Measurements from ENCODE around the gene HRH3. TPM values are rescaled to one million over a fixed set of nuclear protein-coding genes. Genes with fewer than 3 reads are reported as not detected.

The HRH3 gene
- total RNA-seq, 1 experiment from 2014 or later: not detected

DNA sequence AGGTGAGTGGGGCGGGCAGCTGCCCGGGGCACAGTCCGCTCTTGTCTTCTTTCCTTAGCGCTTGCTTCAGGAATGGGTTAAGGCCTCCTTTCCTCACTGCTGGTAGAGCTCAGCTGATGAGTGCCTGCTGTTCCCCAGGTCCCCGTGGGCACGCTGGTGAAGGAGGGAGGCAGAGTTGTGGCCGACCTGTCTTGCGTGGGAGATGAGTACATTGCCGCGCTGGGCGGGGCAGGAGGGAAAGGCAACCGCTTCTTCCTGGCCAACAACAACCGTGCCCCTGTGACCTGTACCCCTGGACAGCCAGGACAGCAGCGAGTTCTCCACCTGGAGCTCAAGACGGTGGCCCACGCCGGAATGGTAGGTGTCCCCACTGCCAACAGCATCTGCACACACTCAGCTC lies 21.6 kb downstream of the HRH3 start:
- intact Hi-C loops (cut with micrococcal nuclease; ENCODE audit: unreplicated experiment): no loop called here
- H3K4me2 ChIP-seq: no peak overlapping the region
- H3K27me3 ChIP-seq (ENCODE audit: insufficient read depth, low read depth): no peaks in the 10 kb centered on the region
- H3K9me3 ChIP-seq (ENCODE audit: insufficient read depth, low read depth): no peaks in the 10 kb centered on the region
- peaks cover 10% of the 10 kb centered on the region; the same call in 1 of the 2 replicates for H3K36me3 ChIP-seq (ENCODE audit: low read depth)
- H3K9me2 ChIP-seq (ENCODE audit: insufficient read depth): no peaks in the 10 kb centered on the region
- H4K20me1 ChIP-seq (ENCODE audit: insufficient read depth): peaks cover 5% of the 10 kb centered on the region; the same call in 1 of the 2 replicates
- no peak overlapping the region for H3K4me3 ChIP-seq
- ChIA-PET POLR2A (ENCODE audit: unreplicated experiment) (no interaction called here), CTCF (interaction anchor here (0.6 kb wide), 1 partner anchor 104 kb away, joined by 3 read pairs; no protein-coding TSS in a partner anchor)
- no peaks in the 10 kb centered on the region for H3K79me2 ChIP-seq (ENCODE audit: low read depth)
- H3K27ac ChIP-seq: no peak overlapping the region
- DNase-seq: no peak
- peaks cover 5% of the 10 kb centered on the region; the same call in 1 of the 2 replicates for H3F3A ChIP-seq (ENCODE audit: insufficient read depth, low read depth)
- H2AFZ ChIP-seq: no peak overlapping the region
- H3K4me1 ChIP-seq (replicated peaks; ENCODE audit: insufficient read depth): no peaks in the 10 kb centered on the region
- BruUV-seq (replicated peaks): no TSS peak
- TF ChIP-seq EZH2 (IDR thresholded peaks at IDR 0.05; ENCODE audit: low read depth): no peak
- TF ChIP-seq, protein P1, sequence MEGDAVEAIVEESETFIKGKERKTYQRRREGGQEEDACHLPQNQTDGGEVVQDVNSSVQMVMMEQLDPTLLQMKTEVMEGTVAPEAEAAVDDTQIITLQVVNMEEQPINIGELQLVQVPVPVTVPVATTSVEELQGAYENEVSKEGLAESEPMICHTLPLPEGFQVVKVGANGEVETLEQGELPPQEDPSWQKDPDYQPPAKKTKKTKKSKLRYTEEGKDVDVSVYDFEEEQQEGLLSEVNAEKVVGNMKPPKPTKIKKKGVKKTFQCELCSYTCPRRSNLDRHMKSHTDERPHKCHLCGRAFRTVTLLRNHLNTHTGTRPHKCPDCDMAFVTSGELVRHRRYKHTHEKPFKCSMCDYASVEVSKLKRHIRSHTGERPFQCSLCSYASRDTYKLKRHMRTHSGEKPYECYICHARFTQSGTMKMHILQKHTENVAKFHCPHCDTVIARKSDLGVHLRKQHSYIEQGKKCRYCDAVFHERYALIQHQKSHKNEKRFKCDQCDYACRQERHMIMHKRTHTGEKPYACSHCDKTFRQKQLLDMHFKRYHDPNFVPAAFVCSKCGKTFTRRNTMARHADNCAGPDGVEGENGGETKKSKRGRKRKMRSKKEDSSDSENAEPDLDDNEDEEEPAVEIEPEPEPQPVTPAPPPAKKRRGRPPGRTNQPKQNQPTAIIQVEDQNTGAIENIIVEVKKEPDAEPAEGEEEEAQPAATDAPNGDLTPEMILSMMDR (conservative IDR thresholded peaks at IDR 0.05): no peak

DNA sequence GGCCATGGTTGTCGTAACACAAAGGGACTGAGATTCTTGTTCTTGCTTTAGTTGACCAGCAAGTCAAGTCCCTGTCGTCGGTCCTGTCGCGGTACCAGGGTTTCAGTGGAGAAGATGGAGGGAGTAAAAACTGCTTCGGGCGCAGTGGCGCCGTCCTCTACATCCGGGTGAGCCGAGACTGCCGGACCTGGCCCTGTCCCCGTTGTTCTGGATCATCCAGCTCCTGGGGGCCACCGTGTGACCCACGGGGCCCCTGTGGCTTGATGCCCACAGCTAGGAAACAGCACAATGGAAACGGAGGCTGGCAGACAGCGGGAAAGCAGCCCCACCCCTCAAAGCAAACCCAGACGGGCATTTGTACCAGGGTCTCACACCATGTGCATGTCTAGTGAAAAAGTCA lies 22.3 kb downstream of the HRH3 start:
- intact Hi-C loops (cut with micrococcal nuclease; ENCODE audit: unreplicated experiment): no loop called here
- Histone ChIP-seq H3K27ac (no peak overlapping the region), H3K27me3 (ENCODE audit: insufficient read depth, low read depth) (no peaks in the 10 kb centered on the region), H3K79me2 (ENCODE audit: low read depth) (no peaks in the 10 kb centered on the region), H3K9me3 (ENCODE audit: insufficient read depth, low read depth) (no peaks in the 10 kb centered on the region), H3K4me3 (no peak overlapping the region), H3F3A (ENCODE audit: insufficient read depth, low read depth) (0 out of 2 replicates have a peak, but pooled peaks cover 5% of the 10 kb centered on the region), H4K20me1 (ENCODE audit: insufficient read depth) (peaks cover 12% of the 10 kb centered on the region; the same call in 1 of the 2 replicates), H3K36me3 (ENCODE audit: low read depth) (peaks cover 10% of the 10 kb centered on the region; the same call in 1 of the 2 replicates), H2AFZ (no peak overlapping the region), H3K9me2 (ENCODE audit: insufficient read depth) (no peaks in the 10 kb centered on the region), H3K4me1 (replicated peaks; ENCODE audit: insufficient read depth) (no peaks in the 10 kb centered on the region), H3K4me2 (no peak overlapping the region)
- ChIA-PET CTCF (no interaction called here), POLR2A (ENCODE audit: unreplicated experiment) (interaction anchor here (0.6 kb wide), 1 partner anchor 596 kb away, joined by 3 read pairs; no protein-coding TSS in a partner anchor)
- no peak for DNase-seq
- BruUV-seq (replicated peaks): no TSS peak
- TF ChIP-seq, protein P1 (conservative IDR thresholded peaks at IDR 0.05): no peak
- TF ChIP-seq EZH2 (IDR thresholded peaks at IDR 0.05; ENCODE audit: low read depth): no peak

DNA sequence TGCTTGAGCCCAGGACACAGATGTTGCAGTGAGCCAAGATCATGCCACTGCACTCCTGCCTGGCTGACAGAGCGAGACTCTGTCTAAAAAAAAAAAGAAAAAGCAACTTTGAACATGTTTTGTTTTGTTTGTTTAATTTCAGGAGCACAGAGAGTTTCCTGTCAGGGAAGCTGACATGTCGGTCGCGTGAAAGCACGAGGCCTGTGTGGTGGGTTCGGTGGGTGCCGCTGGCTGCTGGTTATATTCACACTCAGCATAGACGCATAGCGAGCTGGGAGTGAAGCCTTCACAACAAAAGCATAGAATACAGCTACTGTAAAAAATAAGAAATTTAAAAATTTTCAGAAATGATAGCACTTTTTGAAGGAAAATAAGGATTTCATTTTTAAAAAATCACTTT lies 22.8 kb downstream of the HRH3 start:
- peaks cover 13% of the 10 kb centered on the region; the same call in 1 of the 2 replicates for H4K20me1 ChIP-seq (ENCODE audit: insufficient read depth)
- 0 out of 2 replicates have a peak, but pooled peaks cover 5% of the 10 kb centered on the region for H3F3A ChIP-seq (ENCODE audit: insufficient read depth, low read depth)
- no peak overlapping the region for H3K27ac ChIP-seq
- no peaks in the 10 kb centered on the region for H3K9me2 ChIP-seq (ENCODE audit: insufficient read depth)
- ChIA-PET CTCF (no interaction called here), POLR2A (ENCODE audit: unreplicated experiment) (interaction anchor here (0.6 kb wide), 1 partner anchor 597 kb away, joined by 3 read pairs; no protein-coding TSS in a partner anchor)
- intact Hi-C loops (cut with micrococcal nuclease; ENCODE audit: unreplicated experiment): no loop called here
- H2AFZ ChIP-seq: no peak overlapping the region
- peaks cover 10% of the 10 kb centered on the region; the same call in 1 of the 2 replicates for H3K36me3 ChIP-seq (ENCODE audit: low read depth)
- no peaks in the 10 kb centered on the region for H3K4me1 ChIP-seq (replicated peaks; ENCODE audit: insufficient read depth)
- H3K9me3 ChIP-seq (ENCODE audit: insufficient read depth, low read depth): no peaks in the 10 kb centered on the region
- no peak for DNase-seq
- H3K79me2 ChIP-seq (ENCODE audit: low read depth): no peaks in the 10 kb centered on the region
- H3K27me3 ChIP-seq (ENCODE audit: insufficient read depth, low read depth): no peaks in the 10 kb centered on the region
- no TSS peak for BruUV-seq (replicated peaks)
- no peak overlapping the region for H3K4me3 ChIP-seq
- H3K4me2 ChIP-seq: no peak overlapping the region
- TF ChIP-seq, protein P1 (conservative IDR thresholded peaks at IDR 0.05): no peak
- no peak for TF ChIP-seq EZH2 (IDR thresholded peaks at IDR 0.05; ENCODE audit: low read depth)
